ENCODE data around the gene RXFP2.

Gene RXFP2

GRCh38 chr13:31739226-31739625 is at the start of gene RXFP2:
RXFP2 (plus strand) TSS chr13:31739526; CDS start chr13:31739613, 87 bp downstream.
- DNase-seq = no peak

GRCh38 chr13:31697290-31697689 is 42.0 kb upstream of the RXFP2 start:
- DNase-seq = no peak

- peak; percentile 15 for DNase-seq
Measured at GRCh38 chr13:31699650-31700049, 39.7 kb upstream of the RXFP2 start.

- DNase-seq = no peak
Measured at GRCh38 chr13:31703780-31704179, 35.5 kb upstream of the RXFP2 start.

- no peak for DNase-seq
Measured at GRCh38 chr13:31706105-31706504, 33.2 kb upstream of the RXFP2 start.

- no peak for DNase-seq
Measured at GRCh38 chr13:31717583-31717982, 21.7 kb upstream of the RXFP2 start.

GRCh38 chr13:31719214-31719613 is 20.1 kb upstream of the RXFP2 start:
- no peak for DNase-seq

- no peak for DNase-seq
Measured at GRCh38 chr13:31722673-31723072, 16.7 kb upstream of the RXFP2 start.

- DNase-seq = no peak
Measured at GRCh38 chr13:31725841-31726240, 13.5 kb upstream of the RXFP2 start.

- no peak for DNase-seq
Measured at GRCh38 chr13:31731921-31732320, 7.4 kb upstream of the RXFP2 start.

GRCh38 chr13:31733066-31733465 is 6.3 kb upstream of the RXFP2 start:
- peak; percentile 22 for DNase-seq

- no peak for DNase-seq
Measured at GRCh38 chr13:31733647-31734046, 5.7 kb upstream of the RXFP2 start.

GRCh38 chr13:31742097-31742734 is 2.9 kb downstream of the RXFP2 start:
- peak; percentile 77 for DNase-seq

- no peak for DNase-seq
Measured at GRCh38 chr13:31747291-31747690, 8.0 kb downstream of the RXFP2 start.

- DNase-seq = no peak
Measured at GRCh38 chr13:31747966-31748365, 8.6 kb downstream of the RXFP2 start.

GRCh38 chr13:31749929-31750328 is 10.6 kb downstream of the RXFP2 start:
- DNase-seq = no peak

GRCh38 chr13:31755211-31755610 is 15.9 kb downstream of the RXFP2 start:
- no peak for DNase-seq

- no peak for DNase-seq
Measured at GRCh38 chr13:31755803-31756212, 16.5 kb downstream of the RXFP2 start.

- DNase-seq = no peak
Measured at GRCh38 chr13:31756346-31756745, 17.0 kb downstream of the RXFP2 start.

GRCh38 chr13:31761951-31762350 is 22.6 kb downstream of the RXFP2 start:
- DNase-seq = no peak

- no peak for DNase-seq
Measured at GRCh38 chr13:31764556-31764955, 25.2 kb downstream of the RXFP2 start.

- no peak for DNase-seq
Measured at GRCh38 chr13:31765138-31765785, 25.9 kb downstream of the RXFP2 start.

- DNase-seq = no peak
Measured at GRCh38 chr13:31767175-31767900, 28.0 kb downstream of the RXFP2 start.

- no peak for DNase-seq
Measured at GRCh38 chr13:31768351-31768750, 29.0 kb downstream of the RXFP2 start.
